Activated naive CD4-positive, alpha-beta T cell treated with anti-CD3 and anti-CD28 coated beads, Interleukin-2, amount 10 ng/mL, durations not matched to agents 7 days and 5 days (primary cell): ENCODE measurements around the gene CDK12.

Experiments
- CTCF ChIA-PET: fragments of 350-600 bp; sonication (Branson Sonifier 250); formaldehyde crosslinking; loops from one replicate; lab custom pipeline; 2021; ENCODE audit warnings: antibody characterized with exemption; lab: Charles Lee
- DNase-seq: peaks from one replicate; pipeline ENCODE4 v3.0.0-alpha.2; 2020
- H3K27ac Mint-ChIP-seq: one replicate; pipeline ENCODE4 v1.8.0; 2021; ENCODE audit warnings: mild to moderate bottlenecking, moderate library complexity, mixed read lengths
- H3K27me3 Mint-ChIP-seq: one replicate; pipeline ENCODE4 v1.8.0; 2021; ENCODE audit warnings: mild to moderate bottlenecking, mixed read lengths
- H3K36me3 Mint-ChIP-seq: one replicate; pipeline ENCODE4 v1.8.0; 2021; ENCODE audit warnings: mixed read lengths
- H3K4me1 Mint-ChIP-seq: one replicate; pipeline ENCODE4 v1.8.0; 2021; ENCODE audit warnings: mixed read lengths
- H3K4me3 Mint-ChIP-seq: one replicate; pipeline ENCODE4 v1.8.0; 2021; ENCODE audit warnings: mild to moderate bottlenecking, moderate library complexity, mixed read lengths
- H3K9me3 Mint-ChIP-seq: one replicate; pipeline ENCODE4 v1.8.0; 2021; ENCODE audit warnings: mixed read lengths

The CDK12 gene

DNA sequence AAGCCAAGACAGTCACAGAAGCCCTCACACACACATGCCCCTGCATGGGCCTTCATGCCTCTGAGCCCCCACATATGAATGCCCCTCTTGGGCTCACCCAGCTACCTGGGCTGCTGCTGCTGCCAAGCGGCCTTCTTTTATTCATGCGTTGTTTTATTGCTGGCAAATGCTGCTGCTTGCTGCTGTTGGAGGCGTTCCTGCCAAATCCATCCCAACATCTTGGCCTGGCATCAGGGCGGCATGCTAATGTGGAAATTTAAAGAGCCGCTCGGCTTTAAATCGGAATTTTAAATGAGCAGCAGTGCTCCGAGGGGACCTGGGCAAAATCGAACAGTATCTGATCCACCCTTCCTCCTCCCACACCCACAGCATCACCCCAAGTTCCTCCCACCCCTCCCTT is 107.4 kb downstream of the CDK12 start:
- CTCF ChIA-PET: no interaction called here
- no peaks in the 10 kb centered on the region for H3K9me3 Mint-ChIP-seq

DNA sequence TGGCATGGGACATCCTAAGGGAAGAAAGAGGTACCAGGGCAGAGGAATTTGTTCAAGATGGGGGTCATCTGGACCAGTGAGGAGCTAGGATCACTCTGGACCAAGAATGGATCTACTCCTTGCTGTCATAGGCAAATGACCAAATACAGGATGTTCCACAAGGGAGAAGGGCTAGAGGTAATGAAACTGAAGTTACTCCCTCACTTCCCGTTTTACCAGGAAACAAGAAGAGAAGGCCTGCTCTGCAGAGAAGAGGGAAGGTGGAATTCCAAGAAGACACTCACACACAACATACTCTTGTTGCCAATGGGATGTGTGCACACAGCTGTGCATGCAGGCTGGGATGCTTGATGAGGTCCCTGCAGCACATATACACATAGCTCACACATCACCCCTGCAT is 107.8 kb downstream of the CDK12 start:
- Mint-ChIP-seq H3K36me3 (peaks cover 40% of the 10 kb centered on the region), H3K9me3 (no peaks in the 10 kb centered on the region), H3K27me3 (peaks cover 4% of the 10 kb centered on the region), H3K4me1 (peaks cover 3% of the 10 kb centered on the region), H3K4me3 (no peak overlapping the region), H3K27ac (no peak overlapping the region)
- CTCF ChIA-PET: no interaction called here
- no peak for DNase-seq

More for the DNA sequence above, 107.4 kb downstream of the CDK12 start:
- Mint-ChIP-seq H3K4me1 (no peaks in the 10 kb centered on the region), H3K27me3 (peaks cover under 1% of the 10 kb centered on the region), H3K27ac (no peak overlapping the region), H3K4me3 (no peak overlapping the region), H3K36me3 (peaks cover 40% of the 10 kb centered on the region)
- DNase-seq: no peak

DNA sequence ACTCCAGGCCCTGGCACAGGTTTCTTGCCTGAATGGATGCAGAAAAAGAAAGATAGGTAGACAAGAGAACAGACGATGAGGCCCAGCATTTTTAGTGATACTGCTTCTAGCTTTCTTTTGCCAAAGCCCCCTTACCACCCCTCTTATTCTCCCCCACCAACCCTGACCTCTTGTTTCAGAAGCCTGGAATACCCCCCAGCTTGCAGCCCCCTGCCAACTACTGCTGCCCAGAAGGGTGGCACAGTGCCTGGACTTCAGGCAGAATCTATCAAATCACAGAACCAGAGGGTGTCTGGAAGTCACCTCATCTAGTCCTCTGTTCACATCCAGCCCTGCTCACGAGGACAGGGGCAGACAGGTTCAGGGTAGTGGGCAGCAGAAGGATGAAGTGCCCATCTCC is 110.8 kb downstream of the CDK12 start:
- Mint-ChIP-seq H3K4me1 (peaks cover 7% of the 10 kb centered on the region), H3K27me3 (peaks cover 33% of the 10 kb centered on the region), H3K27ac (no peak overlapping the region), H3K4me3 (no peak overlapping the region), H3K36me3 (peaks cover 34% of the 10 kb centered on the region), H3K9me3 (no peaks in the 10 kb centered on the region)
- CTCF ChIA-PET: interaction anchor here (1.2 kb wide), 1 partner anchor 51 kb away, joined by 3 read pairs; no protein-coding TSS in a partner anchor
- DNase-seq: no peak

DNA sequence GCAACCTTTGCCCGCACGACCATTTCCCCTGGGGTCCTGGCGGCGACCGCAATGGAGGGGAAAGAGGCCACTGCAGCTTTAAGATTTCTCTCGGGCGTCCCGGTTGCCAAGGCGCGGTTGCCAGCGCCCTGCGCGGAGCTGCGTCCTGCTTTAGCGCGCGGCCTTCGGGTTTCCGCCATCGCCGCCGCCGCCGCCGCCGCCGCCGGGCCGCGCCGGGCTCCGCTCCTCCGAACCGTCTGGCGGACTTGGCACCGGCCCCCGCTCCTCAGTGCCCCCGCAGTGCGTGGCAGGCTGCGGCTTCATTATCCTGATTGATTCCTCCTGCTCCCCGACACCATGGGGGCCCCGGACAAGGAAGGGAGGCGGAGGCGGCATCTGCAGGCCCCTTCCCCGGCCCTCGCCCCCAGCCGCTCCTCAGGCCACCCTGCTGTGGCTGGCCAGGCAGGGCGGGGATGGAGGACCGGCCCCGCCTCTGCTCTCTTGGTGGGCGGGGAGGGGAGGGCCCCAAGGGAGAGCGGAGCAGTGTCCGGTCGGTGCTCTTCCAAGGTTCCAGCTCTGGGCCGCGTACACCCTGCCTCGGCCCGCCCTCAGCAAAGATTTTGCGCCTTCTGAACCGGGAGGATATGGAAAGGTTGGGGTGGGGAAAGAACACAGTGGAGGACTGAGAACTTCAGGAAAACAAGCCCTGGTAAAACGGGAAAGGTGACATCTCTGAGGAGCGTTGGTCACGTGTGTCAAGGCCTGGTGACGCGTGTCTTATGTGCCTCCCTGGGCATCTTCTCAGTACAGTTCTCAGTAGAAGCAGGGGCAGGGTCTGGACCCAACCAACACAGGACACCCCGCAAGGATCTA is 112.4 kb downstream of the CDK12 start:
- CTCF ChIA-PET: interaction anchor here (1.1 to 1.2 kb wide), 2 partner anchors 50 to 368 kb away, joined by 3 read pairs; no protein-coding TSS in a partner anchor
- H3K4me3 Mint-ChIP-seq: peak overlapping the region; percentile 75
- peaks cover 41% of the 10 kb centered on the region for H3K27me3 Mint-ChIP-seq
- no peaks in the 10 kb centered on the region for H3K9me3 Mint-ChIP-seq
- peaks cover 27% of the 10 kb centered on the region for H3K36me3 Mint-ChIP-seq
- H3K27ac Mint-ChIP-seq: no peak overlapping the region
- H3K4me1 Mint-ChIP-seq: peaks cover 7% of the 10 kb centered on the region
- DNase-seq: peak; percentile 67

DNA sequence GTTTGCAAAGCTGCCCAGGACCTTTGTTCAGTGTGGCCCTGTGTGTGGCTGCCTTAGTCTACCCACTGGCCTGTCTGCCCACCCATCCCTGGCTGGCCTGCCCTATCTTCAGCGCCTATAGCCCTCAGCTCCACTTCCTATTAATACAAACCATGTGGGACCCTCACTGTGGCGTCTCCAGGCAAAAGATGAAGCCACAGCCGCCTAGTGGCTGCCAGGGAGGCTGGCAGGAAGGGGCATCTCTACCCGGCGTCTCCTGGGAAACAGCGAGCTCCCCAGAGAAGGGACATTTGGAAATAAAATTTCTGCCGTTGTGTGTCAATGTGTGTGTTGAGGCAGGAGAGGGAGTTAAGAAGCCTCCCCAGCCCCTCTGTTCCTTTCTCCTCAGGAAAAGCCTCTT is 114.9 kb downstream of the CDK12 start:
- Mint-ChIP-seq H3K27me3 (peaks cover 41% of the 10 kb centered on the region), H3K36me3 (peaks cover 11% of the 10 kb centered on the region), H3K9me3 (no peaks in the 10 kb centered on the region), H3K4me1 (peaks cover 7% of the 10 kb centered on the region), H3K27ac (no peak overlapping the region), H3K4me3 (no peak overlapping the region)
- DNase-seq: peak; percentile 30
- CTCF ChIA-PET: interaction anchor here (1.6 to 2.3 kb wide), 2 partner anchors 23 to 29 kb away, joined by 5 to 6 read pairs; no protein-coding TSS in a partner anchor

DNA sequence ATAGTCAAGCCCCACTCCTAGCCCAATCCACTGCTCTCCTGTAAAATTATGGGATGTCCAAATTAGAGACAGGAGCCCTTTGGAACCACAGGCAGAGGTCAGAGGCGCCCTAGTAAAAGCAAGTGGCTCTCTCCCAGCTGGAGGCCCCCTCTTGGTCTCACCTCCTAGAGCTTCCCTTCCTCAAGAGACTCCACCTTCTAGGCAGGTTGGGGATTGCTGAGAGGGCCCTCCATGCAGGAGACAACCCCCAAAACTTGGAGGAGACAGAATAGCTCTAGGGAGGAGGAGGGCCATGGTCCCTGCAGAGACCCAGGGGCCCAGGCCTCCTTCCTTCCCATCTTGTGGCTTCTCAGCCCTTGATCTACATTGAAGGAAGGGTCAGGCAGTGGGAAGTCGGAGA is 117.0 kb downstream of the CDK12 start:
- DNase-seq: no peak
- H3K4me3 Mint-ChIP-seq: no peak overlapping the region
- CTCF ChIA-PET: interaction anchor here (0.7 kb wide), 1 partner anchor 43 kb away, joined by 3 read pairs; no protein-coding TSS in a partner anchor
- H3K4me1 Mint-ChIP-seq: peaks cover 7% of the 10 kb centered on the region
- H3K36me3 Mint-ChIP-seq: no peaks in the 10 kb centered on the region
- no peak overlapping the region for H3K27ac Mint-ChIP-seq
- peaks cover 46% of the 10 kb centered on the region for H3K27me3 Mint-ChIP-seq
- H3K9me3 Mint-ChIP-seq: no peaks in the 10 kb centered on the region

DNA sequence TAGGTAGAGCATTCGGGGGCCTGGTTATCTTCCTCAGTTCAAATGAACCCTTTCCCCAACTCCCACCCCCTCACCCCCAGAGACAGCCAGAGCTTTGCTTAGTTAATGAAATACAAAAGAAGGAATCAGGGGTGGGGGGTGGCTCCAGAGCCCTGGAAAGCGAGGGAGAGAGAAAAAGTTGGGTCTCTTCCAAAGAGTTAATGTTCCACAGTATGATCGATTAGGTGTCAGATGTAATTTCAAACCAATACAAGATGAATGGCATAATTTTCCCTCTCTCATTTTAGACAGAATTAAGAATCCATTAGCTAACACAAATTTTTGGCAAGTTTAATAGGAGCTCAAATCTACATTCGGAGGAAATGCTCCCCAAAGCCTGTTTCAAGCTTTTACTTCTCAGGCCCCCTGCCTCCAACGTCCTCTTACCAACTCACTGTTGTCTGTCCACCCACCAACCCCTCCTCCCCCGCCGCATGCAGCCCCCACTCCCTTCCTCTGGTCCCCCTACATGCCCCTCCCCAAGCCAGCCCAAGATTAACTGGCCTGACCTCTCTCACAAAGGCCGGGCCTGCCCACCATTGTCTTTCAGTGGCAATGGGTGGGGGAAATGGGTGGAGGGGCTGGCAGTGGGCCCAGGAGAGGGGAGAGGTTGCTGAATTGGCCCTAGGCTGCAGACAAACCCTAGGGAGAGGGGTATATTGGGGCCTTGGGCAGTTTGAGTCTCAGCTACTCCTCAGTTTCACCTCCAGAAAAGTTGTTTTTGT is 118.2 kb downstream of the CDK12 start:
- peaks cover 3% of the 10 kb centered on the region for H3K4me1 Mint-ChIP-seq
- H3K27me3 Mint-ChIP-seq: peaks cover 46% of the 10 kb centered on the region
- CTCF ChIA-PET: interaction anchor here (0.7 kb wide), 1 partner anchor 378 kb away, joined by 3 read pairs; no protein-coding TSS in a partner anchor
- no peak overlapping the region for H3K4me3 Mint-ChIP-seq
- H3K27ac Mint-ChIP-seq: no peak overlapping the region
- no peaks in the 10 kb centered on the region for H3K36me3 Mint-ChIP-seq
- no peak for DNase-seq
- H3K9me3 Mint-ChIP-seq: no peaks in the 10 kb centered on the region

DNA sequence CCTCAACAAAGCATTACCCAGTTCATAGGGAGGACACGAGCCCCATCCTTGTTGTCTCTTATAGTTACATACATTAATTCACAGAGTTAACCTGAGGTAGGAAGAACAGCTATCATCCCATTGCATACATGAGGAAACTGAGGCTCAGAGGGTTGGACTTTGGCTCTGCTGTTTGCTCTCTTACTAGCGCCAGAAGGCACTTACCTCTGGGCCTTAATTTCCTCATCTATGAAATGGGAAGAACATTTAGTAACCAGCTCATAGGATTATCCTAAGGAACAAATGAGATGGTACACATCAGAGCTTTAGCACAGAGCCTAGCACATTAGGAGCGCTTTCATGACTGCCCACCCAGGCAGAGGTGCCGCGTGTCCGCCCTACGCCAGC is 118.8 kb downstream of the CDK12 start:
- Mint-ChIP-seq H3K9me3 (no peaks in the 10 kb centered on the region), H3K27ac (no peak overlapping the region), H3K36me3 (no peaks in the 10 kb centered on the region), H3K27me3 (peaks cover 42% of the 10 kb centered on the region), H3K4me3 (no peak overlapping the region), H3K4me1 (peaks cover under 1% of the 10 kb centered on the region)
- CTCF ChIA-PET: interaction anchor here (0.7 kb wide), 1 partner anchor 378 kb away, joined by 3 read pairs; no protein-coding TSS in a partner anchor
- DNase-seq: no peak

DNA sequence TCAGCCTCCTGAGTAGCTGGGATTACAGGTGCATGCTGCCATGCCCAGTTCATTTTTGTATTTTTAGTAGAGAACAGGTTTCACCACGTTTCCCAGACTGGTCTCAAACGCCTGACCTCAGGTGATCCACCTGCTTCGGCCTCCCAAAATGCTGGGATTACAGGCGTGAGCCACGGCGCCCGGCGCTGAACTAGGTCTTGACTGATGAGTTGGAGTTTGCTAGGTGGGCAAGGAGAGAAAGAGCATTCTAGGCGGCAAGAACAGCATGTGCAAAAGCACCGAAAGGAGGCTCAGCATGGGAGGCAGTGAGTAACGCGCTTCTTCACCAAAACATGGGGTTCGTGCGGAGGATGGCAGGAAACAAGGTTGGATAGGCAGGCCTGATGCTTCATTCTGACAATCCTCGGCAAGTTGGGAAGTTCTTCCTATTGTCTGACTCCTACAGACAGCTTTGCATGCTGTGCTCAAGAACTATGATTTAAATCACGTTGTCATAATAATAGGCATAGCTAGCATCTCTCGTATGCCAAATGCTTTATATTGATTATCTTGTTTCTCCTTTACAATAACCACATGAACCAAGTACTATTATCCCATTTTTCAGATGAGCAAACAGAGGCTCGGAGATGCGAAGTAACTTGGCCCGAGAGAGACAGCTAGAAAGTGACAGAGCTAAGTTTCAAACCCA is 119.9 kb downstream of the CDK12 start:
- no peak for DNase-seq
- Mint-ChIP-seq H3K9me3 (no peaks in the 10 kb centered on the region), H3K27ac (no peak overlapping the region), H3K4me3 (no peak overlapping the region), H3K27me3 (peaks cover 30% of the 10 kb centered on the region), H3K4me1 (no peaks in the 10 kb centered on the region), H3K36me3 (no peaks in the 10 kb centered on the region)
- CTCF ChIA-PET: no interaction called here

DNA sequence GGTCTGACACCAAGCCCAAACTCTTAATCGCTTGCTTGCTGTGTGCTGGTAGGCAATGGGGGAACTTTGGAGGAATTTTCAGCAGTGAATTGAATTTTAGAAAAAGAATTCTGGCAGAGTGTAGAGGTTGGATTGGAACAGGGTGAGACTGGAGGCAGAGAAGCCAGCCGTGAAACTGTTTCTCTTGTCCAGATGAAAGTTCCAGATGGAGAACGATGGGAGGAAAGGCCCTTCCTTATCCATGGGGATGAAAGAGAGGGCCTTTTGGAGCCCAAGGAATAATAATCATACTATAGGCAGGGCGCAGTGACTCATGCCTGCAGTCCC is 120.4 kb downstream of the CDK12 start:
- CTCF ChIA-PET: no interaction called here
- Mint-ChIP-seq H3K4me1 (no peaks in the 10 kb centered on the region), H3K27me3 (peaks cover 25% of the 10 kb centered on the region), H3K9me3 (no peaks in the 10 kb centered on the region), H3K36me3 (no peaks in the 10 kb centered on the region), H3K4me3 (no peak overlapping the region), H3K27ac (no peak overlapping the region)
- no peak for DNase-seq

DNA sequence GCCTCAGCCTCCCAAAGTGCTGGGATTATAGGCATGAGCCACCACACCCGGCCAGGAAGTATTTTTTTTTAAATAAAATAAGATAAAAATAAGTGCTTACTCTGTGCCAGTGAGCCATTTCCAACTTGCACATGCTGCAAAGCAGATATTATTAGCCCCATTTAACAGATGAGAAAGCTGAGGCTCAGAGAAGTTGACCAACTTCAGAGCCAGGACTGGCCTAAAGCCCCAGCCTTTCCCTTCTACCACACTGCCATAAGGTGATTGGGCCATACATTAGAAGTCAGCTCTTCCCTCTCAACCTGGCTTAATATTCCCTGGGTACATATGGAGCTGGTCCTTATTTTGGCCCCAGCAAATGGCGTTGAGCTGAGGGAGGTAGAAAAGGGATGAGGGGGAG is 121.4 kb downstream of the CDK12 start:
- Mint-ChIP-seq H3K9me3 (no peaks in the 10 kb centered on the region), H3K4me3 (no peak overlapping the region), H3K4me1 (no peaks in the 10 kb centered on the region), H3K27ac (peak overlapping the region; percentile 64), H3K27me3 (peaks cover 23% of the 10 kb centered on the region), H3K36me3 (no peaks in the 10 kb centered on the region)
- no peak for DNase-seq
- CTCF ChIA-PET: no interaction called here
